GM21717 (cell line): ENCODE measurements around the gene KCNK1.
A peak's percentile ranks its signal among the peaks of the same experiment; 100 is the strongest.

ENCODE experiments used
- ATAC-seq: cut with Tn5 transposase; IDR thresholded peaks from one replicate; pipeline ENCODE4 v1.9.1; 2021; ENCODE audit warnings: mild to moderate bottlenecking, moderate library complexity; ENCODE audit not compliant: unreplicated experiment

Gene KCNK1

GRCh38 chr1:233695901-233696300 is 82.0 kb downstream of the KCNK1 start:
- peak; percentile 80 for ATAC-seq

- ATAC-seq = no peak
These were observed 86.4 kb downstream of the KCNK1 start for GRCh38 chr1:233700338-233700737.

GRCh38 chr1:233704170-233704897 is 90.4 kb downstream of the KCNK1 start:
- no peak for ATAC-seq

- no peak for ATAC-seq
These were observed 91.2 kb downstream of the KCNK1 start for GRCh38 chr1:233704898-233705723.

GRCh38 chr1:233707153-233707879 is 93.4 kb downstream of the KCNK1 start:
- no peak for ATAC-seq

GRCh38 chr1:233707880-233708815 is 94.2 kb downstream of the KCNK1 start:
- ATAC-seq = no peak

GRCh38 chr1:233710031-233710430 is 96.1 kb downstream of the KCNK1 start:
- ATAC-seq = no peak

- ATAC-seq = no peak
These were observed 96.6 kb downstream of the KCNK1 start for GRCh38 chr1:233710507-233710906.

- no peak for ATAC-seq
These were observed 100.8 kb downstream of the KCNK1 start for GRCh38 chr1:233714631-233715217.

- no peak for ATAC-seq
These were observed 104.2 kb downstream of the KCNK1 start for GRCh38 chr1:233718057-233718456.

GRCh38 chr1:233719655-233720341 is 105.9 kb downstream of the KCNK1 start:
- ATAC-seq = no peak

- peak; percentile 66 for ATAC-seq
These were observed 107.2 kb downstream of the KCNK1 start for GRCh38 chr1:233721004-233721595.
